GM18520 (cell line): Measurements from ENCODE around the gene ROBO1.

ENCODE experiments used
- ATAC-seq: cut with Tn5 transposase; IDR thresholded peaks from one replicate; pipeline ENCODE4 v1.9.1; 2021; ENCODE audit not compliant: unreplicated experiment

The ROBO1 gene

DNA sequence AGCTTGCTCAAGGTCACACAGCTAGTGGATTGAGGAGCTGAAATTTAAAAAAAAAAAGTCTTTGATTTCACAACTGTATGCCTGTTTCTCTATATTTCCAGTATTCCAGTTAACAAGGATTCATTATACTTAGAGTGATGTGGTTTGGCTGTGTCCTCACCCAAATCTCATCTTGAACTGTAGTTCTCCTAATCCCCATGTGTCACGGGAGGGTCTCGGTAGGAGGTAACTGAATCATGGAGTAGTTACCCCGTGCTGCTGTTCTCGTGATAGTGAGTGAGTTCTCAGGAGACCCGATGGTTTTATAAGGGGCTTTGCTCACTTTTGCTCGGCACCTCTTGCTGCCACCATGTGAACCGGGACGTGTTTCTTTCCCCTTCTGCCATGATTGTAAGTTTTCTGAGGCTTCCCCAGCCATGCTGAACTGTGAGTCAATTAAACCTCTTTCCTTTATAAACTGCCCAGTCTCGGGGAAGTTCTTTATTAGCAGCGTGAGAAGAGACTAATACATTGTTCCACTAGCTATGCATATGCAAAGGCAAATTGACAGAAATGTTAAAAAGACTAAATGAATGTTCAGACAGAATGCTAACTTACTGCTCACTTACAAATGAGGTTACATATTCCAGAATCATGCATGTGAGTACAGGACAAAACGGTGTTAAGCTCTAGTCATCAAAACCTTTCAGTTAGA is 1101.9 kb downstream of the ROBO1 start:
- no peak for ATAC-seq

DNA sequence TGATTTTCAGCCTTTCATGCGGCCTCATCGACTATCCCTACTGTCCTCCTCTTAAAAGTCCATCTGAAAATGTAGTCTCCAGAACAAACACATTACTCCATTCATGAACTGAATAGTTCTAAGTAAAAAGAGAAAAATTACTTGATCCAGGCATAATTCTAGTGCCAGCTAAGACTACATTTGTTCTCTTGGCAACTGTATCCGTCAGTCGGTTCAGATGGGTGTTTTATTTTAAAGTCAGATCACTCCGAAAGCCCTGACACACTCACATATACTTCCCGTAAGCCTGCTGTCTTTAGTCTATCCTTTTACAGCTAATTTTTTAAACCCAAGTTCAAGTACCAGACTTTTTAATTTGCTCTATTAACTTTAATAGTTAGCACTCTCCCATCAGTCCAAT is 1102.7 kb downstream of the ROBO1 start:
- no peak for ATAC-seq

DNA sequence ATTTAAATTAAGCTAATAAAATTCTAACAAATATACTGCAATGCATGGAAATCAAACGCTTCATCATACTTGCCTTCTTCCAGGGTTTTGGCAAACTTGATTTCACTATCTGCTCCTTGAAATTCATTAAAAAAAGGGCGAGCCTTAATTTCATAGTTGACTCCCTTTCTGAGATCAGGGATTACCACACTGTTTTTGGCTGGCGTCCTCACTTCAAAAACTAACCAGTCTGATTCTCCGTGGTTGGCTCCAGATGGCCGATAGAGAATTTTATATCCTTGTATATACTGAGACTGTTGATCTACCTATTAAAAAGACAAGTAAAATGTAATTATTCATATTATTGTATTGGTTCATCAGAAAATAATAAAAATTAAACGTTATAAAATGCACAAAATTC is 1106.8 kb downstream of the ROBO1 start:
- ATAC-seq = no peak

DNA sequence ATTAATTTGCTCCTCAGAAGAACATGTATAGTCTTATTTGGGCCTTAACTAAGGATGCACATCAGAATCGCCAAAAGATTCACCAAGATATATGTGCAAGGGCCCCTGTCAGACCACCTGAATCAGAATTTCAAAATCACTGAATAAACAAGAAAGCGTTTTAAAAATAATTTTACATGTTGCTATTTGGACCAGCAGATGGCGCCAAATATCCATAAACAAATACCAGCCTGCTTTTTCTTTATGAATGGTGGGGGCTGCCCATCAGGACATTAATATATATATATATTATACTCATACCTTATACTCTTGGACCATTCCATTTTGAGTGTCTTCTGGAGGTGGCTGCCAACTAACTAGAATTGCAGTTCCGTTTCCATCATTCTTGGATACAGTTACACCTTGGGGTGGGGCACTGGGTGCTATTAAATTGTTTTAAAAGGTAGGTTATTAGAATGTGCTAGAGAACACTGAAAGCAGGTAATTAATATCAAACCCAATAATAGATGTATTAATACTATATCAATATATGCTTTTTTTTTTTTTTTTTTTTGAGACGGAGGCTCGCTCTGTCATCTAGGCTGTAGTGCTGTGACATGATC is 1108.3 kb downstream of the ROBO1 start:
- no peak for ATAC-seq

DNA sequence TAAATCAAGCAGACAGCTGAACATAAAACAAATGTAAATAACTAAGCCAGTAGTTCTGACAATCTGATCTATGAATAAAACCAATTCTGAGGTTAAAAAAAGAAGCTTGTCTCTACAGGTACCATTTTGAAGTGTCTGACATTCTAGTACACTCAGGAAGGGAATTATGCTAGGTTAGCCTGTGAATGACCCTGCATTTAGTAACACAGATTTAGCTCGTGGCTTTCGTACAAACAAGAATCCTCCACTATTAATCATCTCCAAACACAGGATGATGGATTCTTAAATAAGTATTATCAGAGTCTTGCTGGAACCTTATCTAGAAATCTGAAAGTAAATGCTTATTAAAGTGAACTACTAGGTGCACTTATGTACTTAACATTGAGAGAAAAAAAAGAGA is 1120.1 kb downstream of the ROBO1 start:
- ATAC-seq = no peak

DNA sequence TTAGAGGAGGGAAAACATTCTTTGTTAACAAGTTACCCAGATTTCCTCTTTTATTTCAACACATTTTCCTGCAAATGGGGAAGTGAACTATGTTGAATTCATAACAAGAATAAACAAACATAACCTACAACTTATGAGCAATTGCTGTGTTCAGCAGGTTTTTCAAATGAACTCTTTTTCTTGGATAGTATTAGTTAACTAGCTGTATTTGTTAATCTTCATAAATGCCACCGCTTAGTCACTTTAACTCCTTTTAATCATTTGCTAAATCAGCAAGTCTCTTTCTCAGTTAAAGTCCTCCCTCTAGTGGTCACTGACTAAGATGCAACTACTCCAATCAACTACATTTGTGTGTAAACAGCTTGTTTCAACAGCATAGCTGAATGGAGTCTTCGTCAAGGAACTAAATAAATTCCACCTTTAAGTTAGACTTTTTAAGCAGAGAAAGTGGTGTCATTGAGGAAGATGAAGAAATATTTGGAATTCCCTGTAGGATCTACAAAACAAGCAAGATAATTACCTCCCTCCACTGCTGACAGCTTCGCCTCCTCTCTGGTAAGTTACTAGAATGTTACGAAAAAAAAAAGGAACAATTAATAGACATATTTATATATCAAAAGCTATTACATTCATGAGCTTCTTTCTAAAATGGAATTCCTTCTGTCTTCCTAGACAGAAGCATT is 1122.0 kb downstream of the ROBO1 start:
- ATAC-seq = peak; percentile 74

DNA sequence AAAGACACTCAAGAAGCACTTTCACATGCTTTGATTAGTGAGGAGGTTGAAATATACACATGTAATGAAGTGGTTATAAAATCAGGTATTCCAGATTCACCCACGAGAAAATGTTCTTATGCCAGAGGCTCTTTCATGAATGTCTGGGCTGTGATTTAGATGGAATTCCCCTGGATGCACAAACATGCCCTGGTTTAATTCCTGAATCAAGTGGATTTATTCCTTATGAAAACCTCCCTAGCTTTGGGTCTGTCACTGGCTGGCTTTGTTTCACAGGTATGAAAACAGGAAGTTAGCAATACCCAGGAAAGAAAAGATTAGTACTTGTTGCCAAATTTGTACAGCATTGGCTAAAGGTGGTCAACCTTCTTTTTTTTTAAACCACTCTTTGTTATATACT is 1123.0 kb downstream of the ROBO1 start:
- ATAC-seq = no peak

DNA sequence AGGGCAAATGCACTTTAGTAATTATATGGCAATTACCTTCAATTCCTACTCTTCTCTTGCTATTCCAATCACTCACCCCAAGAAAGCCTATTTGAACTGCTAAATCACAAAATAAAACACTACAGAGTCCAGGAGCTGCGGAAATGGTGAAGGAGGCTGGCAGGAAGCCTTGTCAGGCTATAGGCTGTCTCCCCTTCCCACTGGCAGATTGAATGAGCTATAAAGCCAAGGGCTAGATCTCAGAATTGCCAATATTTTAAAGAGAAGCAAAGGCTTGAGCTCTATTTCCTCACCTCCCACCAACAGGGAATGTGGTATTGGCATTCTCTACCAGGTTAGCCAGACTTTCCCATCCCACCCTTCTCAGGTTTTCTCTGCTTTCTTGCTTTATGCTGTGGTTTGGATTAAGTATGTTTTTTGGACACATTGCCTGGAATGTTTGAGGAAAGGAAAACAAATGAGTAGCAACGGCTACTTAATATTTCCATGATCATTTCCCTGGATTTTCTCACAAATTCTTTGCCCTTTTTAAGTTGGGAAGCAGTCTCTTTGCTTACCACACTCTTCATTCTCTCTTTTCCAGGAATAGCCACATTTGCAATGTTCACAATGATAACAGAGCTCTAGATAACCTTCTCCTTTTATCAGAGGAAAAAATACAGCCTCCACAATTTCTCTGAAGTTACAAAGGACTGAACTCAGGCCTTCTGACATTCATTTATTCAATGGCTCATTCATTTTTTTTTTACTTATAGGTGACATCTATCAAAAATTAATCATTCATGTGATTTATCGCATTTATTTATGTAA is 1125.4 kb downstream of the ROBO1 start:
- ATAC-seq = no peak

DNA sequence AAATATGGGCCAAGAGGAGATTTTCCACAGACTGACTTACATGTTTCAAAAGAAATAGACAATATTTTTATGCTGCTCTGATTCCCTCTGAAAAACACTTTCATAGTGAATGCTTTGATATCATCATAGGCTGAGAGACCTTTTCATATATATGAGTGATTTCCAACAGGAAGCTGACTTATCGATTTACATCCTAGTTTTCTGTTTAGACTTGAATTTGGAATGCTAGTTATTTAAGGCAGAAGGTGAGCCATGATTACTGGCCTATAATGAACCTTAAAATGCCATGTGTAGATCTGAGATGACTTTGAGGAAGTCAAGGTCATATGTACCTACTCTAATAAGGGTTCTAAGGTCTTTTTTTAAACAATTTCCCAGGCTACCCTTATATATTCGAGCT is 1126.1 kb downstream of the ROBO1 start:
- ATAC-seq = no peak

DNA sequence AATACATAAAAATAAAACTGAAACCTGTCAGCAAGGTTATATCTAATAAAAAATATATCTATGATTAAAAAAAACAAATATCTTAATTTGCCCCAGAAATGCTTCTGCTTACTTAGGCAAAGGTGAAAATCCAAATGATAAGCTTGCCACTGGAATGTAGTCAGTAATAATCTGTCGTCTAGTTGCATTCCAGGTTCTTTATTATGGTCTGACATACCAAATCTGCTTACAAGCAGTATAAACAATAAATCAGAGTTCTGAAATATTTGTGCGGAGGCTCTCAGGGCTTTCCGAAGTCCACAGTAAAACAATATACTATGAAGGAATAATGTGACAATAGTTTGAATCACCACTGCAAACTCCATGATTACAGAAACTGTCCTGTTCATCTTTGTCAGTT is 1133.5 kb downstream of the ROBO1 start:
- ATAC-seq = no peak

DNA sequence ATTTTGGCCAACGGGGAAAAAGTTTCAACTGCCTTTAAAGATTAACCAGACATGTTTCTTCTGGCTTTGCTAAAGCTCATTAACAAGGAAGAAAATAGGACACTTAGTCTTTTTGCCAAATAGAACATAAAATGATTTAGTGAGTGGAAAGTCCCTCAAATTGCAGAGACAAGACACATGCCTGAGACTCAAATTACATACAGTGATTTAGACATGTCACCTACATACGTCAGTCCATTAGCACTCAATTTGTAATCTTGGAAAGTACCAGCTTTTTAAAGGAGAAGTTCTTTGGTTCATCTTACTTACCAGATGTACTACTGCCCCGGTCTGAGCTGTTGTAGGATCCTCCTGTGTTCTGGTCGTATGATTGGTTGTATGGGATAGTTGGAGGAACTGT is 1134.2 kb downstream of the ROBO1 start:
- peak; percentile 76 for ATAC-seq

DNA sequence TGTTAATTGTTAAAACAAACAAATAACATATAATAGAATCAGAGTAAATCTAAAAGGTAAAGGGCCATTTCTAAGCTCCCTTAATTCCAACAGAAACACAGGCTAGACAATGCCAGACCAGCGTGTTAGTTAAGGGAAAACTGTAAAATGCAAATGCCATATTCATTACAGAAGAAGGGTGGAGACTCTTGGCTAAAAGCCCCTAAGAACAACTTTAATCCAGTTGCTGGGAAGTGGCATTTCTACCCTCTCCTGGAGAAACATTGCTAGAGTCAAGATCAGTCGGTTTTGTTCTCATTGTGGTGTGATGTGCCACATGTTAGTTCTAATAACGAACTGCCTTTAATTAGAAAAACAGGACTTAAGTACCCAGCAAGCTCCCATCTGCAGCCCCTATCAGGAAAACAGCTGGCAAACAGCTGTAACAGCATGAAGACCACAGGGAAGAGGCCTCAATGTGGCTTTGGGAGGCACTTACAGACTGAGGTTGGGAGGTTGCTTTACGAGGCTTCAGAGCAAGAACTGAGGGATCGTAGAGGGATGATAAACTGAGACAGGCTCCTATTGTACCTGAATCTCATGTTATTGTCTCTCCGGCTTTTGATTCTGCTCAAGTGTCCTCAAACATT is 1134.8 kb downstream of the ROBO1 start:
- no peak for ATAC-seq

DNA sequence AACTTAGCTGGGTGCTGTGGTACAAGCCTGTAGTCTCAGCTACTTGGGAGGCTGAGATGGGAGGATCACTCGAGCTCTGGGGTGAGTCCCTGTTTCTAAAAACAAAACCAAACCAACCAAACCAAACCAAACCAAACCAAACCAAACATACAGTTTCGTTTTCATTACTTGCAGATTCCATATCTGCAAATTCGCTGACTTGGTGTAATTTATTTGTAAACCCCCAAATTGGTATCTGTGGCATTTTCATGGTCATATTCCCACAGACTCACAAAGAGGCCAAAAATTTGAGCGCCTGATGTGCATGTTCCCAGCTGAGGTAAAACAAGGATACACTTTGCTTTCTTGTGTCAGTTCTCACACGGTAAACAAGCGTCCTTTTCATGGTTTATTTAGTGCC is 1138.3 kb downstream of the ROBO1 start:
- no peak for ATAC-seq

DNA sequence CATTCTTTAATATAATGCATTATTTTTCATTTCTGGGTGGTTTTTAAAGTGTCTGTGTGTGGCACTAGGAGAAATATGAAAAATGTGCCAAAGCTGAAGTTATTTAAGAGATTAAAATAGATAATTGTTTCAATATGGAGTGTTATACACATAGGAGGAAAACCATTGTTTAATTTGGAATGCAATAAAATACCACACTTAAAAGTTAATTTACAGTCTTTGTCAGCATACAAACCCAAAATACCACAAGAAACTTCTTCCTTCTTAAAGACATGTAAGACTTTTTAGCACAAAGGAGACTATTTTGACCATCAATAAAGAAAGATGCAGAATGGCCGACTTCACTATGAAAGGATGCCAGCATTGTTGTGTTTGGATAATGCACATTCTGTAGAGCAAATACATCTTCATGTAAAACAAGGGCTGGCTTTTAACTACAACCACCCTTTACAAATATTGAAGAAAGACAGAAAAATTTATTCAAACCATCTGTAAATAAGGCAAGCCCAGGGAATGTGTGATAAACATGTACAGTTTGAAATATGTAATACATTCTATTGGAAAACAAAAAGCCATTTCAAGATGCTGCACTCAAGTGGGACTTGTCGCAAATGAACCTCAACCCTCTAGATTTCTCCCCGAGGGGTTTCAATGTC is 1146.6 kb downstream of the ROBO1 start:
- no peak for ATAC-seq

DNA sequence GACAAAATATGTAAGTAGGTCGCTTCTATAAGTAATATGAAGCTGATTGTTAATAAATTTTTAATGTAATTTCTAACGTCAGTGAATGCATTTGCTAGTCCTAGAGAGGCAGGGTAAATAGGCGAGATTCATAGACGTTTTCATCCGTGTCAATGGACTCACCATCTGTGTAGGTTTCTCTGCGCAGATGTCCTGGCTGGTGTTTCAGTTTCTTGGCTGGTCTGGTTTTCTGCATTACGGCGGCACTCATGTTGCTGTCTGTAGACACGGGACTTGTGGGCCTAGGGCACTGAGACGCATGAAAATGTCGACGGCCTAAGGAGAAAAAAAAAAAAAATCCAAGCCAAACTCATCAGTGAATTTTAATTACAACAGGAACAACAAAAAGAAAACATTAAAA is 1153.3 kb downstream of the ROBO1 start:
- ATAC-seq = no peak

DNA sequence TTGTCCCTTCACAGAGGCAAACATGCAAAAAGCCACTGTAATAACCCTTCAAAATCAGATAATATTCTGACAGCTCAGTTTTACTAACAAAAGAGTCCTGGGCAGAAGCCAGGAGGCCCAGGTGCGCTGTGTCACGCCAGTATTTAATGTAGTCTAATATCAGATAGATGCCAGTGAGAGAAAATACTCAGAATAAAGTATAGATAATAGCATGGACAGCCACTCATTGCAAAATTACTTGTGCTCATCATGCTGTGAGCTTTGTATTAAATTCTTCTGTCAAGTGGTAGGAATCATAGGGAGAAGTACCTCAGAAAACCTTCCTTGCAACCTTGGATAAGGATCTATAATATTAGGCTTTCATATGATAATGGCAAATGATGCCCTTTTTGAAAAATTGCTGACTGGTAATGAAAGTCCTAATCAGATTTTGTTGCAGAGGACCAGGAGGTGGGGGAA is 1154.3 kb downstream of the ROBO1 start:
- no peak for ATAC-seq

DNA sequence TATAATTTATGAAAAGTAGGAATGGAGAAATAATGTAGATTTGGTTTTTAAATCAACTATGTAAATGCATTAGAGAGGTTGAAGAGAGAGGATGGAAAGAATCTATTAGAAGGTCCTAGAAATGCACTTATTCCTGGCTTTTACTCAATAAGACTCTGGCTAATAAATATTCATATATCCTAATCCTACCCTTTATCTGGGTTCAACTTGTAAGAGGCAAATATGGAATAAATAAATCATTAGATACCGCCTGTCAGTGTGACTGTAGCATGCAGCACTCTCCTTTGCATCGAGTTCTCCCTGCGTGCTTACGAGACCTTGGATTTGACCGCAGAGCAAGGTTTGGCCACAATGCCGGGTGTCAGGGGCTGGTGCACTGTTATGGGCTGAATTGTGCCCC is 1156.5 kb downstream of the ROBO1 start:
- ATAC-seq = no peak

DNA sequence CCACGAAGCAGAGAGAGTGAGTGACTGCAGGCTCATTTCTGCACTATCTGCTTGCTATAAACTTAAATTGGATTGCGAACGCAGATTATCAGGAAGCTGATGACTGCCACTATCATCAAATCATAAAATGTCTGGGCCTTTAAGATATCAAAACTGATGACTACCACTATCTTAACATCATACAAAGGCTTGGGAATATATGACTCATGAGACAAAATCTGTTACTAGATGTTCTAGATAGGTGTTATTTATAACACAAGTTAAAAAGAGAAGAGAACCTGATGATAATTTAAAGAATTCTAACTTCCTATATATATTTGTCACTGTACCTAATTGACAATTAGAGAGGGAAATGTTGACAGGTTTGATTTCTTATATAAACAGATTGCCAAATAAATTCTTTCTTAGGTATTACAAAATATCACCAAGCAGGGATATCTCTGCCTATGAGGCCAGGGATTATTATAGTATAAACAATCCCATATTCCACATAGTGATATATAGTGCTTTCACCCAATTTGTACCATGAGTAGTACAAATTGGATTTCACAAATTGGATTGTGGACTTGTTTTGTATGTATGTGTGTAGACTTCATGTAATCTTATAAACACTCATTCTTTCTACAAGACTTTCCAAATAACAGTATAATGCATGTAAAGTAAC is 1157.2 kb downstream of the ROBO1 start:
- ATAC-seq = no peak

DNA sequence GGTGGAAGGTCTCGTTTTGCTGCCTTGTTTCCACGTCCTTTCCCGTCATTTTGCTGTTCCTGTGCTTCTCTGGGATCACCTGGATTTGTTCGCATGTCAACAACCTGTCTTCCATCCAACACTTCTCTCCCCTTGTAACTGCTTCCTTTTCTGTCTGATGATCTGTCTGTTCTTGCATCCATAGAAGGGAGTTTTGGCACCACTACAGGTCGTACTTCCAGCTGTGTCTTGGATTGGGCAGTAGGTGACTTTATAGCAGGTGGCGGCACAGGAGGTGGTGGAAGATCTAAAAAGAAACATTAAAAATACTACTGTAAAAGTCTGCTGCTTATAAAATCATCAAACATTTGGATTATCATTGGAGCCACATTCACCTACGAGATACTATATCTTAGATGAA is 1161.0 kb downstream of the ROBO1 start:
- no peak for ATAC-seq

DNA sequence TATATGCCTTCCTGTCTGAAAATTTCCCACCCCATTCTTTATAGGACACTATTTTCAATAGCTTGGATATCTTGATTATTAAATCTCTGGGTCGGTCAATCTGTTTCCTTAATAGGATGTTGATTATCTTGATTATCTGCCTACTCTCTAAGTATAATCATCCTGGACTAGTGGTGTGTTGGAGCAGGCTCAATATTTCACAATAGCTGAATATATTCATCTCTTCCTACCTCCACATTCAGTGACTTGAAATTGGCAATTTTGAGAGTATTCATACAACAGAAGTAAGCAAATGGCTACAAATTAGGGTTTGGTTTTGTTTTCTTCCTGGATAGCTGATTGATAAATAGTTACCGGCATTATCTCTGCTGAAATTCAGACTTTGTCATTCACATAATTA is 1162.6 kb downstream of the ROBO1 start:
- no peak for ATAC-seq
